Stimulated activated CD4-positive, alpha-beta T cell treated with anti-CD3 and anti-CD28 coated beads, TNF-alpha, amount 100 ng/mL, for 1 hour (primary cell): Measurements from ENCODE around the gene EEFSEC.

Experiments
- DNase-seq, 3 donors: peaks; one replicate each; pipeline ENCODE4 v3.0.0-alpha.2; 2020; ENCODE audit warnings: low read depth in 3 of 3, low spot score in 1 of 3

The EEFSEC gene

GRCh38 chr3:128347282-128347681 is 194.0 kb downstream of the EEFSEC start:
- no peak for DNase-seq

GRCh38 chr3:128348075-128348474 is 194.8 kb downstream of the EEFSEC start:
- DNase-seq, result no peak

- DNase-seq, result no peak
Measured at GRCh38 chr3:128348805-128349531, 195.7 kb downstream of the EEFSEC start.

GRCh38 chr3:128349963-128350599 is 196.8 kb downstream of the EEFSEC start:
- no peak for DNase-seq

- no peak for DNase-seq
Measured at GRCh38 chr3:128351546-128351945, 198.3 kb downstream of the EEFSEC start.

- no peak for DNase-seq
Measured at GRCh38 chr3:128352326-128352725, 199.0 kb downstream of the EEFSEC start.

- no peak for DNase-seq
Measured at GRCh38 chr3:128353361-128353965, 200.2 kb downstream of the EEFSEC start.

GRCh38 chr3:128353991-128354687 is 200.9 kb downstream of the EEFSEC start:
- no peak for DNase-seq

GRCh38 chr3:128354788-128355542 is 201.7 kb downstream of the EEFSEC start:
- no peak for DNase-seq

- no peak for DNase-seq
Measured at GRCh38 chr3:128355543-128355919, 202.2 kb downstream of the EEFSEC start.

GRCh38 chr3:128356822-128357221 is 203.5 kb downstream of the EEFSEC start:
- DNase-seq, result no peak

GRCh38 chr3:128357538-128357937 is 204.3 kb downstream of the EEFSEC start:
- no peak for DNase-seq

- no peak for DNase-seq
Measured at GRCh38 chr3:128358156-128358895, 205.0 kb downstream of the EEFSEC start.

GRCh38 chr3:128359060-128359664 is 205.9 kb downstream of the EEFSEC start:
- no peak for DNase-seq

- DNase-seq, result no peak
Measured at GRCh38 chr3:128359846-128360642, 206.8 kb downstream of the EEFSEC start.

GRCh38 chr3:128360705-128361271 is 207.5 kb downstream of the EEFSEC start:
- DNase-seq, result no peak

- DNase-seq, result no peak
Measured at GRCh38 chr3:128362026-128362965, 209.0 kb downstream of the EEFSEC start.

GRCh38 chr3:128364291-128364690 is 211.0 kb downstream of the EEFSEC start:
- no peak for DNase-seq
